CD14-positive monocyte (primary cell): Measurements from ENCODE around the gene KAT2B. TPM values are rescaled to one million over a fixed set of nuclear protein-coding genes. Genes with fewer than 3 reads are reported as not detected.

Experiments used
- DNase-seq, 3 donors: peaks; one replicate each; pipeline ENCODE4 v3.0.0-alpha.2; 2011 to 2022
- H2AFZ ChIP-seq: 2 replicates; pipeline ENCODE4 v1.6.0; 2012; ENCODE audit warnings: mild to moderate bottlenecking, low read depth, low read length, inconsistent platforms; ENCODE audit not compliant: insufficient read depth, poor library complexity, severe bottlenecking
- H3K27ac ChIP-seq, 2 donors: 1 replicate in 1 of 2; 2 replicates in 1 of 2; pipeline ENCODE4 v1.5.1; 2012 to 2013; ENCODE audit warnings: low read length in 2 of 2, control low read depth in 1 of 2, inconsistent platforms in 1 of 2, low read depth in 1 of 2, mild to moderate bottlenecking in 1 of 2
- H3K27me3 ChIP-seq, 2 donors: one replicate each; pipeline versions ENCODE4 v1.6.0 to v1.6.1; 2011 to 2013; ENCODE audit warnings: low read length in 2 of 2; ENCODE audit not compliant: control insufficient read depth in 2 of 2, insufficient read depth in 2 of 2
- H3K36me3 ChIP-seq, 2 donors: replicated peaks in 1 of 2; 1 replicate in 1 of 2; 2 replicates in 1 of 2; pipeline versions ENCODE4 v1.5.1 to v1.6.1; 2012 to 2013; ENCODE audit warnings: low read length in 2 of 2, control low read depth in 1 of 2, inconsistent platforms in 1 of 2, mild to moderate bottlenecking in 1 of 2; ENCODE audit not compliant: insufficient read depth in 2 of 2, control insufficient read depth in 1 of 2
- H3K4me1 ChIP-seq, 2 donors: 1 replicate in 1 of 2; 2 replicates in 1 of 2; pipeline versions ENCODE4 v1.5.1 to v1.6.1; 2012 to 2013; ENCODE audit warnings: low read length in 2 of 2, control low read depth in 1 of 2, inconsistent platforms in 1 of 2, mild to moderate bottlenecking in 1 of 2, moderate library complexity in 1 of 2; ENCODE audit not compliant: insufficient read depth in 2 of 2, control insufficient read depth in 1 of 2
- H3K4me2 ChIP-seq: replicated peaks from 2 replicates; pipeline ENCODE3; 2012; ENCODE audit warnings: low read length, moderate library complexity, mild to moderate bottlenecking; ENCODE audit not compliant: poor library complexity, severe bottlenecking; ENCODE audit errors: extremely low read depth
- H3K4me3 ChIP-seq, 3 experiments: fragments of 200-600 bp in 1 of 3; sonication (generic) in 1 of 3; replicated peaks in 1 of 3; 1 replicate in 2 of 3; 2 replicates in 1 of 3; pipeline ENCODE4 v1.5.1; 2011 to 2013; ENCODE audit warnings: low read length in 3 of 3, mild to moderate bottlenecking in 3 of 3, control low read depth in 2 of 3, low read depth in 2 of 3, inconsistent platforms in 1 of 3, moderate library complexity in 1 of 3
- H3K79me2 ChIP-seq: 2 replicates; pipeline ENCODE4 v1.6.0; 2012; ENCODE audit warnings: mild to moderate bottlenecking, control low read depth, inconsistent platforms, low read length, moderate library complexity; ENCODE audit not compliant: insufficient read depth
- H3K9ac ChIP-seq: 2 replicates; pipeline ENCODE4 v1.6.0; 2017; ENCODE audit warnings: low read length, mild to moderate bottlenecking; ENCODE audit not compliant: insufficient read depth, poor library complexity, severe bottlenecking
- H3K9me3 ChIP-seq, 2 donors: replicated peaks in 1 of 2; 1 replicate in 1 of 2; 2 replicates in 1 of 2; pipeline versions ENCODE4 v1.5.1 to v1.6.1; 2012 to 2013; ENCODE audit warnings: low read length in 2 of 2, control low read depth in 1 of 2; ENCODE audit not compliant: control insufficient read depth in 1 of 2, insufficient read depth in 1 of 2
- H4K20me1 ChIP-seq: 2 replicates; pipeline ENCODE4 v1.6.0; 2012; ENCODE audit warnings: mild to moderate bottlenecking, low read length, control low read depth, moderate library complexity; ENCODE audit not compliant: insufficient read depth
- H3K27ac Mint-ChIP-seq, 7 donors: one replicate each; pipeline ENCODE4 v1.8.0; 2020; ENCODE audit warnings: mild to moderate bottlenecking in 7 of 7, mixed read lengths in 7 of 7, moderate library complexity in 6 of 7, inconsistent platforms in 2 of 7
- H3K27me3 Mint-ChIP-seq, 3 donors: one replicate each; pipeline ENCODE4 v1.8.0; 2021 to 2022; ENCODE audit warnings: low read depth in 3 of 3, mild to moderate bottlenecking in 3 of 3, mixed read lengths in 3 of 3, moderate library complexity in 3 of 3, inconsistent platforms in 1 of 3
- H3K36me3 Mint-ChIP-seq, 2 donors: one replicate each; pipeline ENCODE4 v1.8.0; 2020; ENCODE audit warnings: mixed read lengths in 2 of 2, inconsistent platforms in 1 of 2, mild to moderate bottlenecking in 1 of 2
- H3K4me1 Mint-ChIP-seq: one replicate; pipeline ENCODE4 v1.8.0; 2020; ENCODE audit warnings: mild to moderate bottlenecking, mixed read lengths
- H3K4me3 Mint-ChIP-seq, 2 donors: one replicate each; pipeline ENCODE4 v1.8.0; 2020; ENCODE audit warnings: mild to moderate bottlenecking in 2 of 2, mixed read lengths in 2 of 2, moderate library complexity in 1 of 2
- H3K9me3 Mint-ChIP-seq, 7 donors: one replicate each; pipeline ENCODE4 v1.8.0; 2020 to 2022; ENCODE audit warnings: mixed read lengths in 7 of 7, mild to moderate bottlenecking in 6 of 7, moderate library complexity in 6 of 7, inconsistent platforms in 2 of 7
- WGBS: methylation state at CpG from one replicate; pipeline ENCODE4 v1.1.5; 2013; ENCODE audit warnings: missing lambda C conversion rate; ENCODE audit not compliant: insufficient coverage; 5-methylcytosine and 5-hydroxymethylcytosine counted together
- intact Hi-C, 2 donors: fragments of 100-400 bp; cut with micrococcal nuclease; formaldehyde crosslinking; loops; one replicate each; pipeline versions ENCODE4 v1.15.0 to v1.15.1; 2023
- polyA plus RNA-seq, 3 donors: library from polyadenylated mRNA; depleted of rRNA in 1 of 3; unstranded in 2 of 3; stranded (reverse) in 1 of 3; fragments of 300-500 nt in 2 of 3; fragments of >200 nt in 1 of 3; fragmentation: Illumina TruSeq in 2 of 3; gene quantifications; 1 replicate in 2 of 3; 2 replicates in 1 of 3; pipeline ENCODE4 v1.2.3, GENCODE V29; 2012 to 2021
- TF ChIP-seq, protein P1 (sequence below): fragments of 200-600 bp; IDR thresholded peaks from one replicate; pipeline ENCODE4 v1.8.0; 2022; ENCODE audit warnings: antibody characterized with exemption, mild to moderate bottlenecking

The KAT2B gene
- polyA plus RNA-seq, 3 donors: 2.7 to 14.6 (median 3.5) TPM

GRCh38 chr3:20056725-20057611 is 16.7 kb downstream of the KAT2B start:
- TF ChIP-seq, protein P1, sequence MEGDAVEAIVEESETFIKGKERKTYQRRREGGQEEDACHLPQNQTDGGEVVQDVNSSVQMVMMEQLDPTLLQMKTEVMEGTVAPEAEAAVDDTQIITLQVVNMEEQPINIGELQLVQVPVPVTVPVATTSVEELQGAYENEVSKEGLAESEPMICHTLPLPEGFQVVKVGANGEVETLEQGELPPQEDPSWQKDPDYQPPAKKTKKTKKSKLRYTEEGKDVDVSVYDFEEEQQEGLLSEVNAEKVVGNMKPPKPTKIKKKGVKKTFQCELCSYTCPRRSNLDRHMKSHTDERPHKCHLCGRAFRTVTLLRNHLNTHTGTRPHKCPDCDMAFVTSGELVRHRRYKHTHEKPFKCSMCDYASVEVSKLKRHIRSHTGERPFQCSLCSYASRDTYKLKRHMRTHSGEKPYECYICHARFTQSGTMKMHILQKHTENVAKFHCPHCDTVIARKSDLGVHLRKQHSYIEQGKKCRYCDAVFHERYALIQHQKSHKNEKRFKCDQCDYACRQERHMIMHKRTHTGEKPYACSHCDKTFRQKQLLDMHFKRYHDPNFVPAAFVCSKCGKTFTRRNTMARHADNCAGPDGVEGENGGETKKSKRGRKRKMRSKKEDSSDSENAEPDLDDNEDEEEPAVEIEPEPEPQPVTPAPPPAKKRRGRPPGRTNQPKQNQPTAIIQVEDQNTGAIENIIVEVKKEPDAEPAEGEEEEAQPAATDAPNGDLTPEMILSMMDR: no peak
- no peak overlapping the region for H3K4me3 ChIP-seq
- H3K9ac ChIP-seq: no peak overlapping the region
- Mint-ChIP-seq H3K4me1 (peaks cover 31% of the 10 kb centered on the region), H3K27me3 (no peaks in the 10 kb centered on the region), H3K9me3 (peaks cover 0 to 2% (median 0%) of the 10 kb centered on the region in 7 donors), H3K36me3 (no peaks in the 10 kb centered on the region), H3K4me3 (no peak overlapping the region), H3K27ac (no peak overlapping the region)
- H2AFZ ChIP-seq: no peak overlapping the region
- no peaks in the 10 kb centered on the region for H3K36me3 ChIP-seq
- peaks cover 39% of the 10 kb centered on the region for H4K20me1 ChIP-seq
- 75% methylated on average over 5 of the region's 5 CpGs for WGBS
- peaks cover 30 to 54% of the 10 kb centered on the region in 2 donors for H3K4me1 ChIP-seq
- H3K27ac ChIP-seq: peak overlapping the region in 1 of 2 donors; percentile 23
- no peaks in the 10 kb centered on the region for H3K9me3 ChIP-seq
- DNase-seq: peak; percentile 46 to 76 (median 47)
- no peaks in the 10 kb centered on the region for H3K27me3 ChIP-seq
- no peak overlapping the region for H3K4me2 ChIP-seq
- intact Hi-C loops: no loop called here
- peaks cover 82% of the 10 kb centered on the region for H3K79me2 ChIP-seq

- no peaks in the 10 kb centered on the region for H3K27me3 ChIP-seq
- Mint-ChIP-seq H3K9me3 (peaks cover 0 to under 1% (median 0%) of the 10 kb centered on the region in 7 donors), H3K27ac (peak overlapping the region in 4 of 7 donors; percentile 5 to 80 (median 72)), H3K4me3 (no peak overlapping the region), H3K27me3 (no peaks in the 10 kb centered on the region), H3K36me3 (no peaks in the 10 kb centered on the region), H3K4me1 (peaks cover 30% of the 10 kb centered on the region)
- peaks cover 39% of the 10 kb centered on the region for H4K20me1 ChIP-seq
- no peak for DNase-seq
- intact Hi-C loops: no loop called here
- peaks cover 79% of the 10 kb centered on the region for H3K79me2 ChIP-seq
- no peak overlapping the region for H2AFZ ChIP-seq
- WGBS: 90% methylated on average over 1 of the region's 2 CpGs
- H3K4me2 ChIP-seq: no peak overlapping the region
- H3K9ac ChIP-seq: no peak overlapping the region
- no peaks in the 10 kb centered on the region for H3K36me3 ChIP-seq
- TF ChIP-seq, protein P1: no peak
- H3K4me1 ChIP-seq: peaks cover 30 to 54% of the 10 kb centered on the region in 2 donors
- peak overlapping the region in 1 of 2 donors; percentile 23 for H3K27ac ChIP-seq
- no peak overlapping the region for H3K4me3 ChIP-seq
- H3K9me3 ChIP-seq: no peaks in the 10 kb centered on the region
These were observed 17.4 kb downstream of the KAT2B start for GRCh38 chr3:20057612-20058180.
